GF-D8 (cell line): Measurements from ENCODE around the gene SMTNL1.

Source experiments
- DNase-seq: peaks from one replicate; lab custom pipeline; 2025; lab: John Stamatoyannopoulos, UW

SMTNL1 gene, protein sequence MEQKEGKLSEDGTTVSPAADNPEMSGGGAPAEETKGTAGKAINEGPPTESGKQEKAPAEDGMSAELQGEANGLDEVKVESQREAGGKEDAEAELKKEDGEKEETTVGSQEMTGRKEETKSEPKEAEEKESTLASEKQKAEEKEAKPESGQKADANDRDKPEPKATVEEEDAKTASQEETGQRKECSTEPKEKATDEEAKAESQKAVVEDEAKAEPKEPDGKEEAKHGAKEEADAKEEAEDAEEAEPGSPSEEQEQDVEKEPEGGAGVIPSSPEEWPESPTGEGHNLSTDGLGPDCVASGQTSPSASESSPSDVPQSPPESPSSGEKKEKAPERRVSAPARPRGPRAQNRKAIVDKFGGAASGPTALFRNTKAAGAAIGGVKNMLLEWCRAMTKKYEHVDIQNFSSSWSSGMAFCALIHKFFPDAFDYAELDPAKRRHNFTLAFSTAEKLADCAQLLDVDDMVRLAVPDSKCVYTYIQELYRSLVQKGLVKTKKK

DNA sequence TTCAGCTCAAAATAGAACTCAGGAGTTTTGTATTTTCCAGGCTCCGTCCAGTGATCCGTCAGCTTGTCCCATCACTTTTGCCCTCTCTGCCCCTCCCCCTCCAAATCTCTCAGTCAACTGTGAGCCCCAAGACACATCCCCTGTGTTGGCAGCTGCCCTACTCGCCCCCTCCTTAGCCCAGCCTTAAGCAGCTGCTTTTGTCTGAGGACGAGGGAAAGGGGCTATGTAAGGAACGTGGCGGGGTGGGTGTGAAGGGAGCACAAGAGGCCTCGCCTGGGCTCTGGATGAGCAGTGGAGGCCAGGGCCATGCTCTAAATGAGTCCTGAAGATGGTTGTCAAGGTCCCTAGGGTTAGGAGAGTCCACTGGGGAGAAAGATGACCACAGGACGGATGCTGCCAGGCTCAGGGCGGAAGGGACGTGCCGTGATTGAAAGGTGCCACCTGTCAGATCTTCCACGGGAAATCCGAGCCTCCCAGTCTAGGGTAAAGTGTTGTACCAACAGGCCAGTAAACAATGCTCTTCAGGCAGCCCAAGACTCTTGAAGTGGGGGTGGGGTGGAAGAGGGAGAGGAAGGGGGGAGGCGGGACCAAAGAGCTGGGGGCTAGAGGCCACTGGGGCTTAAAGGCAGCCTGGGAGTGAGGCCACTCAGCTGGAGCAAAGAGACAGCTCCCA lies at the start of gene SMTNL1:
Gene SMTNL1, plus strand, starts transcription at position 649 of the 673 bp plus-strand sequence. CDS start 5,048 bp downstream, outside the sequence.
- DNase-seq = no peak

DNA sequence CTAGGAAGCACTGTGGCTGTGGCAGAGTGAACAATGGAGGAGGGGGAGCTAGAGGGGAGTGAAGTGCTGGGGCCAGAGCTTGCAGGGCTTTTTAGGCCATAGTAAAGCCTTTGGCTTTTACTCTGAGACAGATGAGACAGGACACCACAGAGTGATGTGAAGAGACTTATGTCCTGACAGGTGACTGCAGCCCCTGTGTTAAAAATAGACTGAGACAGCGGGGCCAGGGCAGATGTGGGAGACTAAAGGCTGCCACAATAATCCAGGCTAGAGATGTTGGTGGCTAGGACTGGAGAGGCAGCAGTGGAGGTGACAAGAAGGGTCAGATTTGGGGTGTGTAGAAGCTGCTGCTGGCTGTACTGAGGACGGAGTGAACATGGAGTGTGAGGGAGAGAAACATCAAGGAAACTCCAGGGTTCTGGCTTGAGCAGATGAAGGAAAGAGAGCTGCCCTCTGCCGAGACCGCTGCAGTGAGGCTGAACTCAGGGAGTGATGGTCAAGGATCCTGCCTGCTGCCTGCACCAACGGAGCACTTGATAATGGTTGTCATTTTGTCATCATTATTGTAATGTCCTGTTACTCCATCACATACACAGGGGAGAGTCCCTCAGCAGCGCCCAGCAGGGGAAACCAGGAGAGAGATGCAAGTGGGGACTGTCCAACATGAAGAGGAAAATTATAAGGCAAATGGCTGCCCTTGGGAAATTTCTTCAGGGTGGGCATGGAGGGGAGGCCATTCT lies 49.3 kb upstream of the SMTNL1 start:
- no peak for DNase-seq

DNA sequence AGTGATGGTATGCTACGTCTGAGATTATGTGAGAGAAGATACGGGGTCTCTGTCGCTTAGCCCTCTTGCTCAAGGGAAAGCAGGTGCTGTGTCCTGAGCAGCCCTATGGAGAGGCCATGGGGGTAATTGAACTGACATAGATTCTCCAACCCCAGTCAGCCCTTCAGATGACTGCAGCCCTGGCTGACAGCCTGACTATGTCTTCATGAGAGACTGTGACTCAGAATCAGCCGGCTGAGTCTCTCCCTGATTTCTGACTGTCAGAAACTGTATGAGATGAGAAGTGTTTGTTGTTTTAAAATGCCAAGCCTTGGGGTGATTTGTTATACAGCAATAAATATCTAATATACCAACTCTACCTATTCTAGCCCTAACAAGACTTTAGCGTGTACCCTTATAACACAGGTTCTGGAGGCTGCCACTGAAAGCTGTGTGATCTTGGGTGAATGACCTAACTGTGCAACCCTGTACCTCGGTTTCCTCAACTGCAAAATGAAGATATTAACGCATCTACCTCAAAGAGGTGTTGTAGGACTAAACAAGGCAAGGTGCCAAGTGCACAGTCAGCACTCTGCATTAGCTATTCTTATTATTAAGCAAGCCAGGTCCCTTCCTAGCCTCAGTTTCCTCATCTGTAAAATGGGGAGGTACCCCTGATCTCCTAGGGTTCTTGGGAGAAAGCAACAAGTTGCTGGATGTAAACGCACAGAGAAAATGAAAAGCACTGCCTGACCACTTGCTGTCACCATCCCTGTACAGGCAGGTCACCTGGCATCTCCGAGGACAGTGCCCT lies 46.7 kb upstream of the SMTNL1 start:
- no peak for DNase-seq

DNA sequence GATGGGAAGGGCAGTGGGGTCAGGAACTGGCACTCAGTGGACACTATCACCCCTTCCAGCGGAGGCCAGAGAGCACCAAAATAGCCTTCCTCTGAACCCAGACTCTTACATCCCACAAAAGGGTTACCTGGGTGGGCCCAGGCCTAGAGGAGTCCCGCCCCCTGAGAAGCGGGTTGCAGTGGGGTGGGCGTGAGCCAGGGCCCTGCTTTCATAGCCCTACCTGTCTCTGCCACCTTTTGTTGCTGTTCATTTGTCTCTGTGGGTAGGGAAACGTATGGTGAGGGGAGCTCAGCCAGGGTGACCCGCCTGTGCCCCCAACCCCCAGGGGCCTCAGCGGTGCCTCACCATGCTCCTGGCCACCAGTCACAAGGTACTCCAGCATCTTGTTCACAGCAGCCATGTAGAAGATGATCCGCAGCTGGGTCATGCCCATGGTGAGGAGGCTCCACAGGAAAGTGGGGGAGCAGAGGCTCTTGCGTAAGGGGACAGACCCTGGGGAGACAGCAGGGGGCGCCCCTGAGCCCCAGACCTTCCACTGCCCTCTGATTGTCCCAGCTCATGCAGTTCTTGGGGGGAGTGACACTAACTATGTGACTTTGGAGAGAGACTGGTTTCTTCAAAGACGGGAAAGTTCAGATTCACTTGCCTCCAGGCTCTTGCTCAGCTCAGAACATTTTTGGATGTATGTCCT lies 45.9 kb upstream of the SMTNL1 start:
- DNase-seq = no peak

DNA sequence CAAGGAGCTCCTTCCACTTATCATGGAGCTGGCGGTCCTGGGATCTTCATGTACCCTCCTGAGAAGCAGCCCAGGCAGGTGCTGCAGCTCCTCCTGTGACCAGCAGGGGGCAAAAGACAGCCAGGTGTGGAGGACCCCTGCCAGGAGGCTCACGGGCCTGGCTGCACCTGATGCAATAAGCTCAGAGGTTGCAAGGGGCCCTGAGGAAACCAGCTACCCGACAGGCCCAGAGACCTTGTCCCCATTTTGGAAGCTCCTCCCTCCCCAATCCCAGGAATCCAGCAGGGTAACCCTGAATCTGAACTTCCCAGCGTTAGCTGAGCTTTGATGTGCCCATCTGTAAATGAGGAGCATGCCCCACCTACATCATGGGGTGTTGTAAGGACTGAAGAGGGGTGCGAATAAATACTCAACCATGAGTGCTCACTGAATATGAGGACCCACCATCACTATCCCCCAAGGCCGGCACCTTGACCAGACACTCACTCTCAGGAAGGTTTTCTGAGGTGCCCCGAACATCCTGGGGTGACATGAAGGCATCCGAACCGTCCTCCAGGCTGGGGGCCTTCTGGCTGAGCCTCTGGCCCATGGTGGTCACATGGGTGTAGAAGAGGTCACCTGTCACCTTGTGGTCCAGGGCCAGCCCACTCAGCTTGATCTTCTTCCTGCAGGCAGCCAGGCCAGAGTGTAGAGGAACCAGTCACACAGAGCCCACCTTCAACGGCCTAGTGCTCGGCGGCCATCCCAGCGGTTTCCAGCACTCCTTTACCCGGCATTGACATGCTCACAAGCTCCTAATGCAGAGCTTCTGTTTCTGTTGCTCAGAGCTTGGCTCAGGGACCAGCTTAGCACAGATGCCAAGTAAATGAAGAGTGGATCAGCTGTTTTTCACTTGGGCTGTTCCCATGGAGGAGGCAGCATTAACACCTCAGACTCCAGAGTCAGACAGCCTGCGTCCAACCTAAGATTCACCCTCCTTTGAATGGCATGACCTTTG lies 43.6 kb upstream of the SMTNL1 start:
- DNase-seq = no peak

DNA sequence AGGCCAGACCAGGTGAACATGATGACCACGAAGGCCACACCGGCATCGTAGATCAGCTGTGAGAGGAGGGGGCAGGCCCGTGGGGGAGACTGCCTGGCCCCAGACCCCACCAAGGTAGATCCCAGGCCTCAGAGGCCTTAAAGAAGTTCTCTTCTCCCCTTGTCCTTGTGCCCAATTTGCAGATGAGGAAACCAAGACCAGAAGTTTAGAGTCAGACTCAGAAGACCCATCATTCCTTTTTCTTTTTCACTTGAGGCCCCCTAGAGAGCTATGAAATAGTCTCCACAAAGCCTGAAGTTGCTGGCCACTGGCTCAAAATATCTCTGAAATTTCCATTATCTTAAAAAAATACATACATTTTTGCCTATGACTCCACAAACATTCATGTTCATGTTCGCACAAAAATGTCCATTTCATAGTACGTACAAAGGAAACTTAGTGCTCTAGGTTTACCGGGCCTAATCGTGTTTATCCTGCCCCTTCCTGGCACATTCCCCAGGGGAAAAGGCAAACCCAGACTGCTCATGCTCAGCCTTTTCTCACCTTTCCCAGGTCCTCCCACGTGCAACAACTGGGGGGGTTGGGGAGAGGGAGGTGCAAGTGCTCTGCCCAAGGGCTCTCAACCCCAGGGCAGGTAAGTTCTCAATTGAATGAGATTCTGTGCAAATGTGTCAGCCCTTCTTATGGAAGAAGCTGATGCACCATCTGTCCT lies 41.1 kb upstream of the SMTNL1 start:
- DNase-seq = no peak

DNA sequence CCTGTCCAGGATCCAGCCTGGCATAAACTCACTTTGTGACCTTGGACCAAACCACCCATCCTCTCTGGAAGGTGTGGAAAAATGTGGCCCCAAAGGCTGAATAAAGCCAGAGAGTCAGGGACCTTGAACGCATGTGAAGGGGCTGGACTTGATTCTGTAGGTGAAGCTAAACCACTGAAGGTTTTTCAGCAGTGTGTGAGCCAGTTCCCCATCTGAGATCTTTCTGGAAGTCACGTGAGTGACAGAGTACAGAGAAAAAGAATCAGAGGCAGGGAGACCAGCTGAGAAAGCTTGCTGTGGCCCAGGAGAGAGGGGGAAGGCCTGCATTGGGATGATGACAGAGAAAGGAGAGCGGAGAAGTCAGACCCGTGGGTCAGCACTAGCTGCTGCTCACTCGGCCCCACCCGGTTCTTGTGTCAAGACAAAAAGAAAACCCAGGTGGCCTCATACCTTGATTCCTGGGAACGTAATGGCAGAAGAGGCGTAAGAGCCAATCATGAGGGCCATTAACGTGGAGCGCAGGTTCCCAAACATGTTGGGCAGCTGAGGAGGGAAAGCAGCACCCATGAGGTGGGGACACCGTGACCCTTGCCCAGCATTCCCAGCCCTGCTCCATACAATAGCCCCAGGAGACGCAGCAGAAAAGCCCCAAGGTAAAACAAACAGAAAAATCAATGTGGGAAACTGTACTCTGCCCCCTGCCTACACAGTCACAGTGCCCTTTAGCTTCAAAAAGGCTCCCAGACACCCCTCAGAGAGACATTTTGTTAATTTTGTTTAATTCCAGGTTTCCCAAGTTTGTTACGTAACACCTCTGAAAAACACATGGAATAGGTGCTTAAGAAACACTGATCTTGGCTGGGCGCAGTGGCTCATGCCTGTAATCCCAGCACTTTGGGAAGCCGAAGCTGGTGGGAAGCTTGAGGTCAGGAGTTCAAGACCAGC lies 39.8 kb upstream of the SMTNL1 start:
- no peak for DNase-seq

DNA sequence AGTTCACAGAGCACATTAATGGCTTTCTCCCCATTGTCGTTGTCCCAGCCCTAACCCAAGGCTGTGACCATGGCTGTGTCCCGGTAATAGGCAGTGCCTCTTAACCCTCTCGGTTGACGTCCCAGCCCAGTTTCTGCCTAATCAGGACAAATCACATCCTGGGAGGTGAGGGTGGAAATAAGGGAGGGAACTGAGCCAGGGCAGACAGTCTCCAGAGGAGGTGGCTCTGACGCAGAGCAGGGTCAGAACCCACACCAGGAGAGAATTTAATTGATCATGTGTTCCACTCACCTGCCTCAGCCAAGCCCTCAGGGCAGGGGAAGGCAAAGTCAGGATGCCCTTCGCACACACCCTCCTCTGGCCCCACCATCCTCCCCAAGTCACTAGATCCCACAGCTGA lies 38.9 kb upstream of the SMTNL1 start:
- DNase-seq = no peak

DNA sequence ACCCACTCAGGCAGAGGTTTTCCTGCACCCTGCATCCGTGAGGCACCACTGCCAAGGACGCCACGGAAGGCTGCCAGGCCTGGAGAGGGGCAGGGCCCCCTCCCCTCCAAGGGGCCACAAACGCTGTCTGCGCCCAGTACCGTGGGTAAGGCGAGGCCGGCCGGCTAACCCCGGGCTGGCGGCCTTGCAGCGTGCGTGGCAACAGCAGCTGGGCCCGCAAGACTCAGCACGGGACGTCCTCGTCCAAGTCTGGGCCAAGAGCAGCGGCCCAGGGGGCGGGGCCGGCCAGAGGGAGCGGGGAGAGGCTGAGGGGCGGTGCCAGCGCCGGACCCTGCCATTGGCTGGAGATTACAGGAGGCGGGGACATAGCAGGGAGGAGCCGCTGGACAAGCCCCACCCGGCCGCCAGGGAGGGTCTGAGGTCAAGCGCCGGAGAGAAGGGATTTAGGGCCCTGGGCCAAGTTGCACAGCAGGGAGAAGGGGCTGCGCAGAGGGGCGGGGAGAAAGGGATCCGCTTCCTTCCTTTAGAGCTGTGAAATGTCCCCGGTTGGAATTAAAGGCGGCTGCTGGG lies 37.9 kb upstream of the SMTNL1 start:
- no peak for DNase-seq

DNA sequence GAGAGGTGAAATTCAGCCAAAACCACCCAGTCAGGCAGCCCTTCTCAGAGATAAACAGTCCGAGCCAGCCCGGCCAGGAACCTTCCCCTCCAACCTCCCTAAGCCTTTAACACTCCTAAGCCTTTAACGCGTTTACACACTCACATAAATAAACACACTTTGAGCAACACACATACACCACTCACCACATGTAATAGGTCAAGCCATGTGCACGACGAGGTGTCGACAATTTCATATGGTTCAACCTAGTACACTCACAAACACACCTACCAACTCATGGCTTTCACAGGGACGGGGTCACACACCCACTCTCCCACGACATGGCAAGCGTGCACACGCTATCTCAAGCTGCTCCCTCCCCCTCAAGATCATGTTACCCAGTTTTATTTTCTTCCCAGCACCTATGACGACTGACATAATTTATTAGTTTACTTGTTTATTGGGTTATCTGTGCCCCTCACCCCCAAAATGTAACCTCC lies 37.4 kb upstream of the SMTNL1 start:
- DNase-seq = no peak

DNA sequence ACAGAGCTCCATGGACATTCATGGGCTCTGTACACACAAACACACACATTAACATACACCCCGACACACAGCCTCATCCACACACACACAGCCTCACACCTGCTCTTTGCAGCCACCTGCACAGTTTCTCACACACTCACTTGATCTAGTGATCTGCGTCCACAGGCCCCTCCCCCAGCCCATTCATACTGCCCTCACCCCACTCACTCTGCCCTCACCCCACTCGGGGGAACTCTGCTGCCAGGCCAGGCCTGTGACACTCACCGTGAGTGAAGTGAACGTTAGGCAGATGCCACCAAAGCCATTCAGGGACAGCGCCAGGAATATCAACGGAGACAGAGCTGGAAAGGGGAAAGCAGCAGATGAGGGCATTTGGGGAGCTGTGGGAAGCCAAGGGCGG lies 36.9 kb upstream of the SMTNL1 start:
- no peak for DNase-seq

DNA sequence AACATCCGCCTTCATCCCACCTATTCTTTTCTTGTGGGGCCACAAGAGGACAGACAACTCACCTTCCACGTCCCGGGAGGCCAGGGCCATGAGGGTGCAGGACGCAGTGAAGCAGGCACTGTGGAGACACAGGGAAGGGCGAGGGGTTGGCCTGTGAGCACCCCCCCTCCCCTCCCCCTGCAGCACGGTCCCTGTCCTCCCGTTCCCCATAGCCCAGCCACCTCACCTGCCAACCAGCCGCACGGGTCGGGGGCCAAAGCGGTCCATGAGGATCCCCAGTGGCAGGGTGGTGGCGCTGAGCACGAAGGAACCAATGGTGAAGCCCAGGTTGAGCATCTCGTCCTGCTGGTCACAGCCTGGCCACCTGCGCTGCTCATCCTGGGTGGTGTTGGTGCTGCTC lies 36.5 kb upstream of the SMTNL1 start:
- DNase-seq = no peak

DNA sequence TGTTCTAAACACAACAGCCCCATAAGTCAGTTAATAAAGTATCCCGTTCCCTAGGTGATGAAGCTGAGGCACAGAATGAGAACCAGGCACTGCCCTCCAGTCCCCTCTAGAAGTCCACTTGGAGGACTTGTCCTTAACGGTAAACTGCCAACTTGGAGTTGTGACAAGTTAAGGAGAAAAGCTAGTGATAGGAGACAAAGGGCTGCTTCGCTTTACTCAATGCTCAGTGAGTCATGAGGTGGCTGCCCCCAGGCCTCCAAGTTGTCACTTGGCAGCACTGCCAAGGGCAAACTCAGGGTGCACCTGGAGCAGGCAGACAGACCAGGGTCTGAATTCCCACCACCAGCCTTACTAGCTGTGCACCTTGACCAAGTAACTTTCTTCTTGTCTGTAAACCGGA lies 35.4 kb upstream of the SMTNL1 start:
- DNase-seq = no peak

DNA sequence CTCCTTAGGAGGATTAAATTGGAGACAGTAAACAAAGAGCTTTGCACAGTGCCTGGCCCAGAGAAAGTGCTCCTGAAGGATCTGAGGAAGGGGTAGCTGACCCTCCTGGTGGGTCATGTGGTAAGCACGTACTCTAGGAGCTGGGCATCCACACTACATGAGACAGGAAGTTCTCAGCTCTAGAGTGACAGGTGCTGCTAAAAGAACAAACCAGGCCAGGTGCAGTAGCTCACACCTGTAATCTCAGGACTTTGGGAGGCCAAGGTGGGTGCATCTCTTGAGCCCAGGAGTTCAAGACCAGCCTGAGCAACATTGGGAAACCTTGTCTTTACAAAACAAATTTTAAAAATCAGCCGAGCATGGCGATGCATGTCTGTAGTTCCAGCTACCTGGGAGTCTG lies 35.0 kb upstream of the SMTNL1 start:
- DNase-seq = no peak

DNA sequence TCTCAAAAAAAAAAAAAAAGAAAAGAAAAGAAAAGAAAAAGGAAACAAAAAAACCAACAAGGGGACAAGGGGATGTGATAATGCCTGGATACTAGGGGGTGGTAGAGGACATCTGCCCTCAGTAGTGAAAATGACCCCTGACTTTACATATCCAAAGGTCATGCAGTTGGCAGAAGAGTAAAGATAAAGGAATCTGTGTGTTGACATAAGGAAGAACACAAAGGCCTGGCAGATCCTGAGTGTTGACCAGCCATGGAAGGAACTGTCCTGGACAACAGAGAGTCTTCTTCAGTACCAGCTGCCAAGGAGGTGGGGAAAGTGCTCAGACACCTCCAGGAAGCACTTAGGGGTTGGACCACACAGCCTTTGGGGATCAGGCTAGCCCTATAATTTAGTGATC lies 34.5 kb upstream of the SMTNL1 start:
- no peak for DNase-seq

DNA sequence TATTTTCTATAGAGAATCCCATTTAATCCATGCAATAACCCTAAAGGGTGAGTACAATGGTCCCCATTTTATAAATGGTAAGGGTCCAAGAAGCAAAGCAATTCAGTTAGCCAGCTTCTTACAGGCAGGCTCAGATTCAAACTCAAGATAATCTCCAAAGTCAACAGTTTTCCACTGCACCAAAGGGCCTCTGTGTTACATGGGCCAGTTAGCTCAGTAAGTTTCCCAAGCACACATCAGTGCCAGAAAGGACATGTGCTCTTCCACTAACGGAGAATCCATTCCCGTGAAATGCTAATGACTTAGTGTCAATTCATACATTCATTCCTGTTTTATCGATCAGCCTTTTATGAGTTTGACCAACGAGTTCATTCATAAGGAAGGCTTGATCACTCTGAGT lies 32.9 kb upstream of the SMTNL1 start:
- DNase-seq = no peak

DNA sequence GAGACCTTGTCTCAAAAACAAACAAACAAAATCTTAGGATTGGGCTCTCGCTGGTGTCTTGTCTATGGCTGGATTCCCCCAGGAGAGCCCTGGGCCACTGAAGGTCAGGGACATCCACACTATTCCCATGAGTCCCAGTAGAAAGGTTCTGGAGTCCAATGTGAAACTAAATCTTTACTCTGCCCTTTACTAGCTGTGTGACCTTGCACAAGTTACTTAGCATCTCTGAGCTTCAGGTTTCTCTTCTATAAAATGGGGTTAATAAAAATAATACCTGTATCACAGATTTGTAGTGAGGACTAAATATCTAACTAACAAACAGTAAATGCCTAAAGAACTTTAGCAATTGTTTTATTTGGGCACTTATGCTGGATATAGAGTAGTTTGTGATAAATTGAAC lies 30.9 kb upstream of the SMTNL1 start:
- DNase-seq = no peak
